Cardiac fibroblast (primary cell): ENCODE measurements around the gene UNC5A.

Source experiments
- DNase-seq, 2 donors: peaks; one replicate each; pipeline versions ENCODE4 v3.0.0 to v3.0.0-alpha.2; 2010; ENCODE audit warnings: low read depth in 2 of 2
- H3K4me3 ChIP-seq, 2 donors: replicated peaks in 1 of 2; 1 replicate in 1 of 2; 2 replicates in 1 of 2; pipeline ENCODE4 v1.5.1; 2011; ENCODE audit warnings: low read depth in 2 of 2, low read length in 2 of 2, mild to moderate bottlenecking in 2 of 2, moderate library complexity in 1 of 2
- TF ChIP-seq, protein P1 (sequence below): IDR thresholded peaks from one replicate; pipeline ENCODE4 v1.5.1; 2011; ENCODE audit warnings: low read depth, mild to moderate bottlenecking, low read length, inconsistent platforms

Gene UNC5A

DNA sequence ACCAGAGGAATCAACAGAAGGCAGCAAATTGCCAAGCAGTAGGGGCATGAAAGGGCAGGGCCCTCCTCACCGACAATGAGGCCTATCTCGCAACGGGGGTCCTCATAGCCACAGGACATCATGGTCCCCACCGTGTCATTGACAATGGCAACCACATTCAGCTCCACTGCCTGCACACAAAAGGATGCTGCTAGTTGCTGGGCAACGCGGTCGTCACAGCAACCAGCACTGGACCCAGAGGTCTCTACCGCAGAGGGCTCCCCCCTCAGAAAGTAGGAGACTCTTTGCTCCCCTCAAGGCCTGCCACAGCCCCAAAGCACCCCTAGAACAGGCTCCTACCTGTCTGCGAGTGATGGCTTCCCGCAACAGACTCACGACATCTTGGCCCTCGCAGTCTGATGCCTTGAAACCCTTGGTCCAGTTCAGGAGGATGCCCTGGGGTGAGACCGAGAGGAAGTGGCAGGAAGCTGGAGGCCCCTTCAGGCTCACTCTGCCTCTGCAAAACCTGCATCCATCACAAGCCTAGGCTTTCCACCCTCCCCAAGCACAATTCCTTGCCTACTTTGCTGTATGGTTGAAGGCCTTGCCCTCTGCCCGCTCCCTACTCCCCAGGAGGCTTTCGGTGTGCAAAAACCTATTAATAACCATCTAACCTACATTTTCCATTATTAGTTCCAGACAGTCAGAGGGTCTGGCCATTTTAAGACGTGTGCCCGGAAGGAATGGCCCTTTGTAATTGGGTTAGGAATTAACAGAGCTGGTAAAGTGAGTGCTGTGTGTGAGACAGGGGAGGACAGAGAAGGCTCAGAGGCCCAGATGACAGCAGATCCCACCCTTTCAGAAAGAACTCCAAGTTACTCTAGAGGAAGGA is 73.6 kb downstream of the UNC5A start:
- TF ChIP-seq, protein P1, sequence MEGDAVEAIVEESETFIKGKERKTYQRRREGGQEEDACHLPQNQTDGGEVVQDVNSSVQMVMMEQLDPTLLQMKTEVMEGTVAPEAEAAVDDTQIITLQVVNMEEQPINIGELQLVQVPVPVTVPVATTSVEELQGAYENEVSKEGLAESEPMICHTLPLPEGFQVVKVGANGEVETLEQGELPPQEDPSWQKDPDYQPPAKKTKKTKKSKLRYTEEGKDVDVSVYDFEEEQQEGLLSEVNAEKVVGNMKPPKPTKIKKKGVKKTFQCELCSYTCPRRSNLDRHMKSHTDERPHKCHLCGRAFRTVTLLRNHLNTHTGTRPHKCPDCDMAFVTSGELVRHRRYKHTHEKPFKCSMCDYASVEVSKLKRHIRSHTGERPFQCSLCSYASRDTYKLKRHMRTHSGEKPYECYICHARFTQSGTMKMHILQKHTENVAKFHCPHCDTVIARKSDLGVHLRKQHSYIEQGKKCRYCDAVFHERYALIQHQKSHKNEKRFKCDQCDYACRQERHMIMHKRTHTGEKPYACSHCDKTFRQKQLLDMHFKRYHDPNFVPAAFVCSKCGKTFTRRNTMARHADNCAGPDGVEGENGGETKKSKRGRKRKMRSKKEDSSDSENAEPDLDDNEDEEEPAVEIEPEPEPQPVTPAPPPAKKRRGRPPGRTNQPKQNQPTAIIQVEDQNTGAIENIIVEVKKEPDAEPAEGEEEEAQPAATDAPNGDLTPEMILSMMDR = no peak
- DNase-seq = no peak
- H3K4me3 ChIP-seq = no peak overlapping the region

DNA sequence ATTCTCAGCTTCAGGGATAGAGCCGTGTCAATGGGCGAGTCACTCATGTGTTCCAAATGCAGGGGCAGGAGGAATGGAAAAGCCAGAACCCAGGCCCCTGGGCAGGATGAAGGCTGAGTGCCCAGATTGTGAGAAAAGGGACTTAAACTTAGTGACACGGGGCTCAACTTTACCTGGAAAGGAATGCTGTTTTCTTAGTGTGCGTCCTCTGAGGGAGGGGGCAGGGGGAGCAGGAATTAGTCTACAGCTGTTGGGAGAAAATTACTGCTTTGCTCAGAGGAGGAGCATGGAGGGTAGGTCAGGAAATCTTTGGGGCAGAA is 74.2 kb downstream of the UNC5A start:
- no peak overlapping the region for H3K4me3 ChIP-seq
- DNase-seq = no peak
- TF ChIP-seq, protein P1 = no peak

DNA sequence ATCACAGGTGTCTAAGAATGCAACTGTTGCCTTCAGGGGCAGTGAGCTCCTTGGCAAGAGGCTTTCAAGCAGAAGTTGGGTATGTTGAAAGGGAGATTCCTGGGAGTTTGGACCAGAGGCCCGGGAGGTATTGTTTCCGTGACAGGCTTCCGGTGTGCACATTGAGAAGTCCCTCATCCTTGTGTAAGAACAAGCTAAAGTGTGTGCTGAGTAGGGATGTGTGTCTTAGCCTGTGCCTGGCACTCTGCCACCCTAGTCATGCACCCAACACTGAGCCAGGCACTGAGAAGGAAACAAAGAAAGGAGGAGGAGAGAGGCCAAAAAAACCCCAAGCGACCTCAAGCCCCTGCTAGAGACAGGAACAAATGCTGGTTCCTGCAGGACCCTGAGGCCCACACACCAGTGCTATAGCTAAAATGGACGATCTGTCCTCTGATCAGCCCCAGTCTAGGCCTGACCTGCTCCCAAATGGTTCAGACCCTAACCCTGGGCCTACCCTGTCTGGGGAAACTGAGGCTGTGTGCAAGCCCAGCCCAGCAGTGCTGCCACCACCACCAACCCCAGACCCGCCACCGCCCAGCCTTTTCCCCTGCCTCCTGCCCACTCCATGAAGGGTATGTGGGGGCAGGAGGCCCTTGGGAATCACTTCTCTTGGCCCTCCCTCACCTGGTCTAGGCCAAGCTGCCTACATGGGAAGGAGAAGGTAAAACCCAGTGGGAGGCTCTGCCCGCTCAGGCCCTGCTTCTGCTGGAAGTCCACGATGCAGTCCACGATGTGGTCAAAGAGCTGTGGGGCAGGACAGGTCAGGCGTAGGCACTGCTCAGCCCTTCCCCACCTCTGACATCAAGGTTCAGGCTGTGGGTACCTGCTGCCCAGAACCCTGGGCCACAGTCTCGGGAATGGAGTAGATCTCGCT is 76.2 kb downstream of the UNC5A start:
- TF ChIP-seq, protein P1 = no peak
- no peak for DNase-seq
- no peak overlapping the region for H3K4me3 ChIP-seq

DNA sequence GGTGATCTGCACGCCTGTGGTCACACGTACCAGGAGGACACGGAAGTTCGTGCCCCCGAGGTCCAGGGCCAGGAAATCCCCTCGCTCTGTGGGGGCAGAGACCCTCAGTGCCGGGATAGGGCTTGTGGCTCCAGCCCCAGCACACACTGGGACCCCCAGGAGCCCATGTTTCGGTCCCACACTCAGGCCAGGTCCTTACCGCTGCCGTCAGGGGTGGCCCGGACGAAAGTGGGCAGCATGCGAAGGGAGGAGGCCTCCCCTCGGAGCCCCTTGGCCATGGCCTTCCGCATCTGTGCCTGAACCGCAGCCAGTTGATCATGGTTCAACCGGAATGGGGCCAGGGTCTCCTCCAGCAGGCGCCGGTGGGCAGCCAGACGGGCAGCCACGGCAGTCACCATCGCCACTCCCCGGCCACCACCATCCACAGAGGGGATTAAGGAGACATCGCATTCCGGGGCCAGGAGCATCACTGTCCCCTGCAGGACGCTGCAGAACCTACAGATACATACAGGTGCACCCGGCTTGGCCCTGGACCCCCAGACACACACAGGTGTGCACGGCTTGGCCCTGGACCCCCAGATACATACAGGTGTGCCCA is 77.0 kb downstream of the UNC5A start:
- TF ChIP-seq, protein P1 = no peak
- no peak for DNase-seq

DNA sequence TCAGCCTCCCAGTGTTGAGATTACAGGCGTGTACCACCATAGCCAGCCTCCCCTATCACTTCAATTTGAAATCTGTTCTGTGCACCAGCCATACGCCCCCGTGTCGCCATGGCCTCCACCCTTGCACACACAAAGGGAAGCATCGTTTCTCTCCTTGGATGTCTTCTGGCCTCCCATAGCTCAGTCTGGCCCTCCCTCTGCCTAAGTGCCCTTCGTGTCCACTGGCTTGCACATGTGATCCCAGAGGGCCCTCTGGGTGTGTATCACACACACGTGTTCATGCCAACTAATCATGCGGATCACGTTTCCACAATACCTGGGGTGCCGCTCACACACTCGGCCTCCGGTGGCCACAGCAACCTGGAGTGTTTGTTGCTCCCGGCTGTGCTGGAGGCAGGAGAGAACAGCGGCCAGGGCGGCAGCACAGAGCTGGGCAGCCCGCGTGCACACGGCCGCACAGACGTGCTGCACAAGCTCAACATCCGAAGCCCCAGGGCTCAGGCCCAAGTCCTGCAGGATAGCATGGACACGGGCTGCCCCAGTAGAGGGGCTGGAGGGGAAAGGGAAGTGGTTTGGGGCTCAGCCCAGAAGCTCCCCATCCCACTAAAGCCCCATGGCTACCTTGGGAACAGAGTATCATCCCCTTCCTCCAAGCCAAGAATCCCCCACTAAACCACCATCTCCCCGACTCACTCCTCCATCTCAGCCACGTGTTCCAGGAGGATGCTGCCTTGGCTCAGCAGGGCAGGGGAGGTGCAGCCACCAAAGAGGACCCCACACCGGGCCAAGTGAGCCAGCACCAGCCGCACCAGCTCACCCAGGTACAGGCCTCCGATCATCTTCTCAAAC is 77.9 kb downstream of the UNC5A start:
- TF ChIP-seq, protein P1 = no peak
- DNase-seq = no peak
- H3K4me3 ChIP-seq = no peak overlapping the region

More for the DNA sequence above, 77.0 kb downstream of the UNC5A start:
- H3K4me3 ChIP-seq = no peak overlapping the region

DNA sequence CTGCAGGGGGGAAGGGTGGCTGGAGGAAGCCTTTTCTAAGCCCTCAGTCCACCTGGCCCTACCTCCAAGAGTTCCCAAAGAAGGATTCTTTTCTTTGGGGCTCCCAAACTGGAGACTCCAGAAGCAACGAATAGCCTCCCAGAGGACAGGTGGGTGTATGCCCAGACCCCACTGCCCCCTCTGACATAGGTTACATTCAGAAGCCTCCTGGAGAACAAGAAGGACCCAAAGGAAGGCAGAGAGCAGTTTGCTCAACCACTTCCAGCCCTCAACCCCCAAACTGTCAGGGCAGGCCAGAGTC is 78.5 kb downstream of the UNC5A start:
- TF ChIP-seq, protein P1 = no peak
- no peak for DNase-seq
- no peak overlapping the region for H3K4me3 ChIP-seq
